Ishikawa (cell line): ENCODE results near the gene RGPD4.

Source experiments
- CEBPB ChIP-seq: IDR thresholded peaks from 2 replicates; pipeline ENCODE4 v1.6.1; 2012
- EGR1 ChIP-seq: IDR thresholded peaks from 2 replicates; pipeline ENCODE4 v1.6.1; 2012
- NFIC ChIP-seq: IDR thresholded peaks from 2 replicates; pipeline ENCODE4 v1.6.1; 2012
- REST ChIP-seq: IDR thresholded peaks from 2 replicates; pipeline ENCODE4 v1.6.1; 2012; ENCODE audit warnings: low read depth, mild to moderate bottlenecking
- TAF1 ChIP-seq: IDR thresholded peaks from 2 replicates; pipeline ENCODE4 v1.6.1; 2012; ENCODE audit warnings: low read depth, mild to moderate bottlenecking
- YY1 ChIP-seq: IDR thresholded peaks from 2 replicates; pipeline ENCODE4 v1.6.1; 2012; ENCODE audit warnings: low read depth
- ZBTB7A ChIP-seq: IDR thresholded peaks from 2 replicates; pipeline ENCODE4 v1.6.1; 2012; ENCODE audit warnings: low read depth
- TF ChIP-seq, protein P1 (sequence below): IDR thresholded peaks from 2 replicates; pipeline ENCODE4 v1.6.1; 2012

- TF ChIP-seq, protein P1, sequence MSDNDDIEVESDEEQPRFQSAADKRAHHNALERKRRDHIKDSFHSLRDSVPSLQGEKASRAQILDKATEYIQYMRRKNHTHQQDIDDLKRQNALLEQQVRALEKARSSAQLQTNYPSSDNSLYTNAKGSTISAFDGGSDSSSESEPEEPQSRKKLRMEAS: no peak
- TF ChIP-seq REST (no peak), ZBTB7A (no peak), CEBPB (no peak), NFIC (no peak), EGR1 (no peak), YY1 (no peak), TAF1 (no peak)
These were observed 16.0 kb upstream of the RGPD4 start for GRCh38 chr2:107810734-107811133.
